Transverse colon (tissue), 4 donors: ENCODE data around the gene EARS2. TPM values are rescaled to one million over a fixed set of nuclear protein-coding genes. Genes with fewer than 3 reads are reported as not detected.
A peak's percentile ranks its signal among the peaks of the same experiment; 100 is the strongest.

Experiments used
- DNase-seq: peaks from one replicate; pipeline ENCODE4 v3.0.0-alpha.2; 2019
- H3K27ac ChIP-seq, 4 donors: fragments of 200-600 bp; sonication (generic); 2 replicates each; pipeline ENCODE4 v1.5.1; 2016 to 2018; ENCODE audit warnings: inconsistent platforms in 4 of 4
- H3K27me3 ChIP-seq: fragments of 200-600 bp; sonication (generic); 2 replicates; pipeline ENCODE4 v1.5.1; 2017; ENCODE audit warnings: inconsistent platforms
- H3K36me3 ChIP-seq, 4 donors: fragments of 200-600 bp; sonication (generic); 2 replicates each; pipeline ENCODE4 v1.5.1; 2017 to 2019; ENCODE audit warnings: inconsistent platforms in 4 of 4
- H3K4me1 ChIP-seq, 4 donors: fragments of 200-600 bp; sonication (generic); 2 replicates each; pipeline ENCODE4 v1.5.1; 2017 to 2020; ENCODE audit warnings: inconsistent platforms in 4 of 4
- H3K4me3 ChIP-seq, 4 donors: fragments of 200-600 bp; sonication (generic); 1 replicate in 1 of 4; 2 replicates in 3 of 4; pipeline versions ENCODE4 v1.5.1 to v1.6.1; 2017 to 2019; ENCODE audit warnings: inconsistent platforms in 4 of 4
- H3K9me3 ChIP-seq, 2 donors: fragments of 200-600 bp; sonication (generic); 2 replicates each; pipeline ENCODE4 v1.5.1; 2017 to 2019; ENCODE audit warnings: inconsistent platforms in 2 of 2
- EP300 ChIP-seq: sonication (generic); formaldehyde crosslinking; IDR thresholded peaks from one replicate; pipeline ENCODE4 v1.6.1; 2017; ENCODE audit warnings: antibody characterized with exemption, low read depth
- POLR2A ChIP-seq: fragments of 450-650 bp; IDR thresholded peaks from one replicate; pipeline ENCODE4 v1.6.1; 2016; ENCODE audit warnings: antibody characterized with exemption, mild to moderate bottlenecking, moderate library complexity
- POLR2AphosphoS5 ChIP-seq, 3 donors: sonication (generic); formaldehyde crosslinking; IDR thresholded peaks; one replicate each; pipeline ENCODE4 v1.6.1; 2016; ENCODE audit warnings: antibody characterized with exemption in 3 of 3
- WGBS, 2 donors: methylation state at CpG; one replicate each; pipeline ENCODE4 v1.1.5; 2018; ENCODE audit warnings: low coverage in 1 of 2; 5-methylcytosine and 5-hydroxymethylcytosine counted together
- in situ Hi-C, 4 donors: fragments of 200-750 bp; cut with MboI; loops; one replicate each; pipeline versions ENCODE4 v1.15.0 to v1.15.1; 2017; ENCODE audit warnings: low sequenced_read_pairs in 3 of 4, low pct_ligation_motif_present in 1 of 4, low pct_unique_long_range_greater_than_20kb in 1 of 4
- intact Hi-C: fragments of 100-400 bp; cut with DNase I; formaldehyde crosslinking; loops from one replicate; pipeline ENCODE4 v1.15.1; 2023; ENCODE audit warnings: low total_unique reads
- total RNA-seq, 4 donors: library from RNA; depleted of rRNA; stranded (reverse); fragments of >200 nt; gene quantifications; one replicate each; pipeline ENCODE4 v1.1.0, GENCODE V29; 2016
- TF ChIP-seq, protein P1 (sequence below), 5 experiments: fragments of 200-600 bp in 3 of 5; fragments of 450-650 bp in 2 of 5; sonication (generic) in 3 of 5; IDR thresholded peaks; 1 replicate in 2 of 5; 2 replicates in 3 of 5; pipeline ENCODE4 v1.5.1; 2016 to 2017; ENCODE audit warnings: antibody characterized with exemption in 5 of 5, inconsistent platforms in 3 of 5, mild to moderate bottlenecking in 2 of 5, moderate library complexity in 1 of 5

The EARS2 gene
- total RNA-seq, 4 donors from 2014 or later: 9.4 to 88.2 (median 14.3) TPM

DNA sequence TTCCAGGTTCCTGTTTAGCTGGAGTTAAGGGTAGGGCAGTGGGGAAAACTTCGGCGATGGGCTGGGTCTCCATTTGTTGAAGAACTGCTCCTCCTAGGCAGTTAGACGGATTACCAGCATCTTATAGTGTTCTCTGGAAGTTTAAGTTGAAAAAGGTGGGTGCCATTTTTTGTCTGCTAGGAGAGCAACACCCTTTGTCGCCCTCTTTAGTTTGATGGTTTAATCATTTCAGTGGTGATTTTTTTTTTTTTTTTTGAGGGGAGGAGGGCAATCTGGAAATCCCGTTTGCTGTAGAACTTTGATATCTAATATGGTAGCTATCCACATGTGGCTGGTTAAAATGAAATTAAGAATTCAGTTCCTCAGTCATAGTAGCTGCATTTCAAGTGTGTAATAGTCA, 4.4 kb upstream of the EARS2 start:
- no peak overlapping the region for H3K4me3 ChIP-seq
- H3K36me3 ChIP-seq: peaks cover 0 to 44% (median 18%) of the 10 kb centered on the region in 4 donors
- TF ChIP-seq POLR2AphosphoS5 (IDR thresholded peaks at IDR 0.05) (no peak), POLR2A (no peak), EP300 (no peak)
- TF ChIP-seq, protein P1, sequence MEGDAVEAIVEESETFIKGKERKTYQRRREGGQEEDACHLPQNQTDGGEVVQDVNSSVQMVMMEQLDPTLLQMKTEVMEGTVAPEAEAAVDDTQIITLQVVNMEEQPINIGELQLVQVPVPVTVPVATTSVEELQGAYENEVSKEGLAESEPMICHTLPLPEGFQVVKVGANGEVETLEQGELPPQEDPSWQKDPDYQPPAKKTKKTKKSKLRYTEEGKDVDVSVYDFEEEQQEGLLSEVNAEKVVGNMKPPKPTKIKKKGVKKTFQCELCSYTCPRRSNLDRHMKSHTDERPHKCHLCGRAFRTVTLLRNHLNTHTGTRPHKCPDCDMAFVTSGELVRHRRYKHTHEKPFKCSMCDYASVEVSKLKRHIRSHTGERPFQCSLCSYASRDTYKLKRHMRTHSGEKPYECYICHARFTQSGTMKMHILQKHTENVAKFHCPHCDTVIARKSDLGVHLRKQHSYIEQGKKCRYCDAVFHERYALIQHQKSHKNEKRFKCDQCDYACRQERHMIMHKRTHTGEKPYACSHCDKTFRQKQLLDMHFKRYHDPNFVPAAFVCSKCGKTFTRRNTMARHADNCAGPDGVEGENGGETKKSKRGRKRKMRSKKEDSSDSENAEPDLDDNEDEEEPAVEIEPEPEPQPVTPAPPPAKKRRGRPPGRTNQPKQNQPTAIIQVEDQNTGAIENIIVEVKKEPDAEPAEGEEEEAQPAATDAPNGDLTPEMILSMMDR (IDR thresholded peaks at IDR 0.05): no peak
- H3K27ac ChIP-seq: no peak overlapping the region
- no peaks in the 10 kb centered on the region for H3K27me3 ChIP-seq
- H3K4me1 ChIP-seq: peaks cover 11 to 24% (median 15%) of the 10 kb centered on the region in 4 donors
- 82 to 92% methylated on average over 5 of the region's 5 CpGs for WGBS, 2 donors
- in situ Hi-C loops (no loop called here), intact Hi-C loops (no loop called here)
- DNase-seq: no peak
- no peaks in the 10 kb centered on the region for H3K9me3 ChIP-seq

DNA sequence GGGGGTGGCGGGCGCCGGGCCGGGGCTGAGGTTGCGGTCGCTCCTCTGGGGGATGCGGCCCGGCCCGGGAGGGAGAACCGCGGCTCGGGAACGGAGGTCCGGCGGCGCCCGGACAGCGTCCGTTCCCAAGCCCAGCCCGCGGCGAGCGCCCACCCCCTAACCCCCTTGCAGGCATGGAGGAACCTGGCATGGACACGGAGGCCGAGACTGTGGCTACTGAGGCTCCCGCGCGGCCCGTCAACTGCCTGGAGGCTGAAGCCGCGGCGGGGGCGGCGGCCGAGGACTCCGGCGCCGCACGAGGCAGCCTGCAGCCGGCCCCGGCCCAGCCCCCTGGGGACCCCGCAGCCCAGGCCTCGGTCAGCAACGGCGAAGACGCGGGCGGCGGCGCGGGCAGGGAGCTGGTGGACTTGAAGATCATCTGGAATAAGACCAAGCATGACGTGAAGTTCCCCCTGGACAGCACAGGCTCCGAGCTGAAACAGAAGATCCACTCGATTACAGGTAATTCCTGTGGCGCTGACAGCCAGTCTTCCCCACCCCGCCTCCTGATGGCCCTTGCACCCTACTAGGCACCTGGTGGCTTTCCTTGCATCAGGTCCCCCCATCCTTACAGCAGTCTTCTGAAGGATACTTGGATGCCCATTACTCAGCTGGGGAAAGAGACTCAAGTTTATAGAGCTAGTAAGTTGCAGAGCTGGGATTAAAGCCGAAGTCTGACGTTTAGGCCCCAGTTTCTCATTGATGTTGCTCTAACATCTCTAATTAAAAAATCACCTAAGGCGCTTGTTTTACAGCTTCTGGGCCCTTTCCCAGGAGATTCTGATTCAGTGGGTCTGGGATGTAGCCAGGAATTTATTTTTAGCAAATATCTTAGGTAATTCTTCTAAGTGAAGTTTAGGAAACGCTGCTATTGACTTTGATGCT, 891 bp upstream of the EARS2 start:
- TF ChIP-seq POLR2AphosphoS5 (IDR thresholded peaks at IDR 0.05): peak in 1 of 3 donors; percentile 8
- TF ChIP-seq POLR2A: no peak
- peaks cover 0 to 13% (median 5%) of the 10 kb centered on the region in 4 donors for H3K36me3 ChIP-seq
- peak overlapping the region; percentile 87 to 93 (median 93) for H3K27ac ChIP-seq
- no peaks in the 10 kb centered on the region for H3K9me3 ChIP-seq
- 0 to 2% methylated on average over 1 to 37 of the region's 60 CpGs for WGBS, 2 donors
- in situ Hi-C loops: no loop called here
- DNase-seq: peak; percentile 29
- intact Hi-C loops: no loop called here
- no peaks in the 10 kb centered on the region for H3K27me3 ChIP-seq
- H3K4me3 ChIP-seq: peak overlapping the region; percentile 87 to 98 (median 92)
- H3K4me1 ChIP-seq: peaks cover 11 to 30% (median 19%) of the 10 kb centered on the region in 4 donors

DNA sequence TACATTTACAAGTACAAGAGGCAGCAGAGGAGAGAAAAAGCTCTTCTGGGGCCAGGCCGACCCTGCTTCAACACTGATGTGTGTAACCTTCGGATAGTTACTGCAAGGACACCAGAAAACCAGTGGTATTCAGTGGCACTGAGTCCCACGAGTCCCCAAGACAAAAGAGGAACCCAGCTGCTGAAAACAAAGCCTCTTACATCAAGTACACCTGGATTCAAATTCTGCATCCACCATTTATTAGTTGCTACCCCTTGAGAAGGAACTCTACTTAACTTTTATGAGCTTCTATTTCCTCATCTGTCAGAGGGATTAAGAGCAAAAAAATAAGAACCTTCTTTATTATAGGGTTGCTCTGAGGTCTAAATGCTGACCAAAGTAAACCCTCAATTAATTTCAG, 2.6 kb downstream of the EARS2 start:
- H3K9me3 ChIP-seq: no peaks in the 10 kb centered on the region
- no peak for DNase-seq
- H3K4me1 ChIP-seq: peaks cover 11 to 23% (median 19%) of the 10 kb centered on the region in 4 donors
- TF ChIP-seq POLR2AphosphoS5 (IDR thresholded peaks at IDR 0.05): no peak
- TF ChIP-seq, protein P1 (IDR thresholded peaks at IDR 0.05): no peak
- no peak for TF ChIP-seq POLR2A
- TF ChIP-seq EP300: no peak
- WGBS, 2 donors: 79 to 86% methylated on average over 2 to 3 of the region's 3 CpGs
- H3K27me3 ChIP-seq: no peaks in the 10 kb centered on the region
- in situ Hi-C loops (no loop called here), intact Hi-C loops (no loop called here)
- no peak overlapping the region for H3K4me3 ChIP-seq
- H3K27ac ChIP-seq: no peak overlapping the region
- H3K36me3 ChIP-seq: peaks cover 0 to 22% (median 9%) of the 10 kb centered on the region in 4 donors

DNA sequence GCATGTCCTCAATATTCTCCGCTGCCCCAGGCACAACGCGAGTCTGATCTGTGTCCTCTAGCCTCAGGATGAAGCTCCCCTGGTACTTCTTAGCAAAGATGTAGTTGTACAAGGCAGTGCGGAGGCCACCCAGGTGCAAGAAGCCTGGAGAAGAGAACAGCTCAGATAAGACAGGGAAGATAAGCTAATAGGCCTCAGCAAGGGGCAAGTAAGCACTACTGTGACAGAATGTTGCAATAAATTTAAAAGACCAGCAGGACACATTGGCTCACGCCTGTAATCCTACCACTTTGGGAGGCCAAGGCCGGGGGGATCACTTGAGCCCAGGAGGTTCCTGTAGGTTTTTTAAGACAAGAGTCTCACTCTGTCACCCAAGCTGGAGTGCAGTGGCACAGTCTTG, 5.0 kb downstream of the EARS2 start:
- Histone ChIP-seq H3K4me1 (peaks cover 0 to 10% (median 8%) of the 10 kb centered on the region in 4 donors), H3K4me3 (no peak overlapping the region), H3K27ac (no peak overlapping the region), H3K36me3 (peaks cover 0 to 27% (median 12%) of the 10 kb centered on the region in 4 donors), H3K27me3 (no peaks in the 10 kb centered on the region), H3K9me3 (no peaks in the 10 kb centered on the region)
- TF ChIP-seq POLR2A (no peak), EP300 (no peak), POLR2AphosphoS5 (IDR thresholded peaks at IDR 0.05) (no peak)
- TF ChIP-seq, protein P1 (IDR thresholded peaks at IDR 0.05): no peak
- intact Hi-C loops (no loop called here), in situ Hi-C loops (no loop called here)
- no peak for DNase-seq
- 90% methylated on average over 6 of the region's 6 CpGs; no CpG with 5 or more reads in 1 of the 2 donors for WGBS, 2 donors
